K562 treated with DMSO at 1 percent for 24 hours (cell line): Measurements from ENCODE around the gene ZNF22. TPM values are rescaled to one million over a fixed set of nuclear protein-coding genes. Genes with fewer than 3 reads are reported as not detected.

ENCODE experiments used
- total RNA-seq: library from RNA; unstranded; fragments of 300-600 nt; gene quantifications from 2 replicates; pipeline ENCODE4 v1.2.3, GENCODE V29; 2022; ENCODE audit warnings: low read depth; ENCODE audit not compliant: insufficient read depth

ZNF22 gene
- total RNA-seq: 21.8 and 22.7 TPM in 2 replicates

DNA sequence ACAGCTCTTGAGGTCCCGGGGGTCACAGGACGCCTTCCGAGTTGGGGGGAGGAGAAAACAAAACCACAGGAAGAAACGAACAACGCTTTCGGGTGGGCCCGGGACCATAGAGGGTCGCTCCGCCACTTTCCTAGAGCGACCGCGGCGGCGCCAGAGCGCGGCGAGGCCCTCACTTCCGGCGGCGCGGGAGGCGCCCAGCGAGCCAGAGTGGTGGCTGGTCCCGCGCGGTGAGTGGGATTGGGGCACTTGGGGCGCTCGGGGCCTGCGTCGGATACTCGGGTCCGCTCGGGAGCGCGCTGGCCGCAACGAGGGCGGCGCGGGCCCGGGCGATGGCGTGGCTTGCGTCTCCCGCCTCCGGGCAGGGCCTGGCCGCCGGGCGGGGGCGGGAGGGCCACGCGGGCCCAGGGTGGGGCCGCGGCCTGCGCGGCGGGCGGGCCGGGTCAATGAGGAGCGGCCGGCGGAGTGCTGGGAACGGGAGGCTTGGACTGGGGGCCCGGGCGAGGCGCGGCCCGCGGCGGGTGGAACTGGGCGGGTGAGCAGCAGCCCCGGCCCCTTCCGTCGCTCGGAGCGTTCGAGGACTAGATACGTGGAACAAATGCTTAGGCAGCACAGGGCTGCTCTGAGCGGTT, at the start of gene ZNF22:
TSS of gene ZNF22 (plus strand) at position 172 of the 629 bp plus-strand sequence. CDS start 2,446 bp downstream, outside the sequence.

DNA sequence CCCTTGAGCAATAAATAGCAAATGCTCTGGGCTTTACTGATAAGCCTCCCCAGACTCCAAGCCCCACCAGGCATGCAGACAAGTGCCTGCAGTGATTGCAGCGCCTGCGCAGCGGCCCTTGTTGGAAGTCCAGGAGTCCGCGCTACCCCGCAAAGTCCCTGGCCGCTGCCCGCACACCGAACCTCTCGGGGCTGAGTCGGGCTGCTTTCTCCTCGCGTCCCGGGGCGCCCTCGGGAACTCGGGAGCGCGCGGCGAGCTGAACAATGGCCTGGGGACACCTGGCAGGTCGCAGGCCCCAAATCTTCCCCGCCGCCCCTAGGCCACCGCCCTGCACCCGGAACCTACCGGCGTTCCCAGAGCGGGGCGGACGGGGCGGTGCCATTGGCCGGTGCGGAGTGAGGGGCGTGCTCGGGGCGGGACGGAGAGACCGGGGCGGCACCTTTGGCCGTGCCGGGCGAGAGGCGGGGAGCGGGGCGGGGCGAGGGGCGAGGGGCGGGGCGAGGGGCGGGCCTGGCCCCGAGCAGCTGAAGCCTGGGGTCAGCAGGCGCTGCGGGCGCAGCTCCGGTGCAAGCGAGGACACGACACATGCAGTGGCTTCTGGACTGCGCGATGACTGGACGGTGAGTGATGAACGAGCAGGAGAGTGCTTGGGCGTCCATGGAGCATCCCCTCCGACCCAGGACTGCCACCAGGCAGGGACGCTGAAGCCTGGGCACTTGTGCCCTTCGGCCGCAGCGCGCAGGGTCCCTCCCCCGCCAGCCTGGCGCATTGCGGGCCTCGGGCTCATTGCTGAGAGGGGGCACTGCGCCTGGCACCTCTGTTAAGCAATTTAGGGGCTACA, 41.3 kb upstream of the ZNF22 start, which contains the start of gene RASSF4:
TSS of gene RASSF4 (plus strand) at position 556 of the 841 bp plus-strand sequence. CDS start 10,401 bp downstream, outside the sequence.

DNA sequence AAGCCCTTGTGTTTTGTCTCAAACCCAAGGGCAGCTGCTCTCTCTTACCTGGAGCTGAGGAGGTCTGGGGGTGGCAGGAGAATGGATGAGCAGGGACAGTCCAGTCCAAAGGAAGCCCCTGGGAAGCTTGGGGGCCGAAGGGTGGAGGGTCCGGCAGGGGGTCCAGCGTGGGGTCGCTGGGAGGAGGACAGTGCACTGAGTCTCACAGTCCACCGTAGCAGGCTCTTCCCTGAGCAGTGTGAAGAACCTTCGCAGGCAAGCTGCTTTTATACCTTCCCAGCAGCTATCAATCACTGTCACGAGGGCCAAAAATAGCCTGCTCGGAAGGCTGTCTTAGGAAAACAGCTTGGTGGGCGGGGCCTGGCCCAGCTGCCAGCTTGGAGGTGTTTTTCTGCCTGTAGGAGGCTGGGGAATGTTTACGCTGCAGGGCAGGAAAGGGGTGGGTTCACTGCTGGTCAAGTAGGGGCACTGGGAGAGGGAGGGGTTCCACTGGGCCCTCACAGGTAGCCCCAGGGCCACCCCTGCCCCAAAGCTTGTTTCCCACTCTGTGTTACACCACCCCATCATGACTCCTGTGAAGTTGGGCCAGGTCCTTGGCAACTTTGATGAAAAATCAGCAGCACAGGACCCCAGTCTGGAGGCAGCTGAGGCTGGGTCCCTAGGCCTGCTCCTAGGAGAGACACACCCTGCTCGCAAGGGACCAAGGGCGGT, 22.0 kb upstream of the ZNF22 start, which contains the start of gene DEPP1:
TSS of gene DEPP1 (minus strand) at position 240 of the 711 bp plus-strand sequence. CDS start 779 bp downstream, outside the sequence.

Other genes starting within 250 kb of the ZNF22 start
- gene TMEM72, start 89.6 kb upstream of the ZNF22 start, total RNA-seq: not detected in 2 replicates
- 4.9 TPM in 2 replicates for gene RASSF4, start 41.1 kb upstream of the ZNF22 start, total RNA-seq
- gene DEPP1, start 22.1 kb upstream of the ZNF22 start, total RNA-seq: 7.9 and 10.3 TPM in 2 replicates